Right atrium auricular region (tissue), 2 donors: ENCODE results near the gene C1QB. TPM values are rescaled to one million over a fixed set of nuclear protein-coding genes. Genes with fewer than 3 reads are reported as not detected.
"Not testable (repeated sequence)": the region's sequence is repeated elsewhere in the genome, so short reads cannot be mapped to it uniquely, and the experiment has no call there.

Source experiments
- DNase-seq: peaks from one replicate; pipeline ENCODE4 v3.0.0-alpha.2; 2019; ENCODE audit warnings: low spot score
- H3K27ac ChIP-seq, 2 donors: fragments of 200-600 bp; sonication (generic); 1 replicate in 1 of 2; 2 replicates in 1 of 2; pipeline ENCODE4 v1.5.1; 2016 to 2019
- H3K27me3 ChIP-seq, 2 donors: fragments of 200-600 bp; sonication (generic); one replicate each; pipeline versions ENCODE4 v1.5.1 to v1.6.0; 2017 to 2019
- H3K36me3 ChIP-seq: fragments of 200-600 bp; sonication (generic); one replicate; pipeline ENCODE4 v1.5.1; 2016
- H3K4me1 ChIP-seq, 2 donors: fragments of 200-600 bp; sonication (generic); one replicate each; pipeline versions ENCODE4 v1.5.1 to v1.6.0; 2017 to 2019
- H3K4me3 ChIP-seq, 2 donors: fragments of 200-600 bp; sonication (generic); 1 replicate in 1 of 2; 2 replicates in 1 of 2; pipeline ENCODE4 v1.5.1; 2017 to 2019; ENCODE audit warnings: mild to moderate bottlenecking in 1 of 2, moderate library complexity in 1 of 2
- H3K9me3 ChIP-seq, 2 donors: fragments of 200-600 bp; sonication (generic); one replicate each; pipeline ENCODE4 v1.5.1; 2019
- CTCF ChIP-seq, 2 donors: fragments of 200-600 bp; sonication (generic); IDR thresholded peaks; one replicate each; pipeline ENCODE4 v1.5.1; 2019; ENCODE audit warnings: antibody characterized with exemption in 2 of 2
- total RNA-seq, 2 donors: library from RNA; depleted of rRNA; stranded (reverse); fragments of >200 nt; gene quantifications; one replicate each; pipeline ENCODE4 v1.1.0, GENCODE V29; 2016

The C1QB gene
- total RNA-seq, 2 donors from 2014 or later: 82.5 to 262 TPM

DNA sequence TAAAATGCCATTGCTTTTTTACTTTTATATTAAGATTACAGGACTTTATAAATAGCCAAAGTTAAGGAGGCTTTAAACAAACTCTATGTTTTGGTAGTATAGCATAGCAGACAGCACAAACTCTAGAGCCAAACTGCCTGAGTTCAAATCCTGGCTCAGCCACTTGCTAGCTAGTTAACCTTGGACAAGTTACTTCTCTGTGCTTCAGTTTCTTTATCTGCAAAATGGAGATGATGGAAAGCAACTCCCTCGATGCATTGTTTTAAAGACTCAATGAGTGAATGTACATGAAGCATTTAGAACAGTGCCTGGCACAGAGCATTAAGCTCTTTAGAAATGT is 21.3 kb downstream of the C1QB start:
- no peaks in the 10 kb centered on the region for H3K36me3 ChIP-seq
- H3K27me3 ChIP-seq: peaks cover 0 to 6% of the 10 kb centered on the region in 2 donors
- H3K27ac ChIP-seq: no peak overlapping the region
- H3K4me3 ChIP-seq: no peak overlapping the region
- no peaks in the 10 kb centered on the region for H3K9me3 ChIP-seq
- TF ChIP-seq CTCF (IDR thresholded peaks at IDR 0.05): no peak
- H3K4me1 ChIP-seq: no peaks in the 10 kb centered on the region
- DNase-seq: no peak

GRCh38 chr1:22676151-22676550 is 23.1 kb downstream of the C1QB start:
- H3K36me3 ChIP-seq, H3K27ac ChIP-seq, H3K9me3 ChIP-seq, DNase-seq, H3K27me3 ChIP-seq, H3K4me3 ChIP-seq, H3K4me1 ChIP-seq: not testable (repeated sequence)

GRCh38 chr1:22676916-22677583 is 24.0 kb downstream of the C1QB start:
- no peak for DNase-seq
- TF ChIP-seq CTCF (IDR thresholded peaks at IDR 0.05): no peak
- H3K27me3 ChIP-seq: peaks cover 0 to 6% of the 10 kb centered on the region in 2 donors
- no peaks in the 10 kb centered on the region for H3K9me3 ChIP-seq
- no peak overlapping the region for H3K27ac ChIP-seq
- H3K4me3 ChIP-seq: no peak overlapping the region
- no peaks in the 10 kb centered on the region for H3K36me3 ChIP-seq
- H3K4me1 ChIP-seq: no peaks in the 10 kb centered on the region

- Histone ChIP-seq H3K4me3 (no peak overlapping the region), H3K27me3 (peaks cover 0 to 6% of the 10 kb centered on the region in 2 donors), H3K36me3 (no peaks in the 10 kb centered on the region), H3K27ac (no peak overlapping the region), H3K4me1 (no peaks in the 10 kb centered on the region), H3K9me3 (no peaks in the 10 kb centered on the region)
- no peak for DNase-seq
- TF ChIP-seq CTCF (IDR thresholded peaks at IDR 0.05): no peak
Observed at GRCh38 chr1:22677931-22678896, 25.2 kb downstream of the C1QB start.

DNA sequence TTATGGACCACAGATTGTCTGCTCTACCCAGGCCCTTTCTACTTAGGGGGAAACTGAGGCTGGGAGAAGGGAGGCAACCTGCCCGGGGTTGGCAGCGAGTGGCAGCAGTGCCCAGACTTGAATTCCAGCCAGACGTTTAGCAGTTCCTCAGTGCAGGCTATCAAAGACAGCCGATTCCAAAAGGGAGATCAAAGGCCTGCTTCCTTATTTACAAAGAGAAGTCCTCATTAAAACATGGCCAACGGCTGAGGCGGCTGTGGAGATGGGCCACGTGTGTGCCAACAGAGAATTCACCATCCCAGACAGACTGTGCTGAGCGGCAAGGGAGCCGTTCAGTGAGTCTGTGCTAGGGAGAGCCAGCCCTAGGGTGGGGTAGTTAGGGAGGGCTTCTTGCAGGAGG is 27.7 kb downstream of the C1QB start:
- Histone ChIP-seq H3K36me3 (no peaks in the 10 kb centered on the region), H3K4me1 (no peaks in the 10 kb centered on the region), H3K9me3 (no peaks in the 10 kb centered on the region), H3K4me3 (no peak overlapping the region), H3K27me3 (no peaks in the 10 kb centered on the region), H3K27ac (no peak overlapping the region)
- no peak for DNase-seq
- no peak for TF ChIP-seq CTCF (IDR thresholded peaks at IDR 0.05)

GRCh38 chr1:22681556-22682276 is 28.7 kb downstream of the C1QB start:
- H3K36me3 ChIP-seq: no peaks in the 10 kb centered on the region
- no peak overlapping the region for H3K4me3 ChIP-seq
- no peak for DNase-seq
- no peak for TF ChIP-seq CTCF (IDR thresholded peaks at IDR 0.05)
- H3K9me3 ChIP-seq: no peaks in the 10 kb centered on the region
- no peak overlapping the region for H3K27ac ChIP-seq
- H3K4me1 ChIP-seq: no peaks in the 10 kb centered on the region
- no peaks in the 10 kb centered on the region for H3K27me3 ChIP-seq
